GM12878 (cell line): Measurements from ENCODE around the gene SWSAP1. TPM values are rescaled to one million over a fixed set of nuclear protein-coding genes. Genes with fewer than 3 reads are reported as not detected.

Experiments
- ATAC-seq: fragments of 200-7000 bp; cut with Tn5 transposase; 3 replicates; pipeline ENCODE4 v1.9.1; 2020; ENCODE audit warnings: mild to moderate bottlenecking, moderate library complexity
- BruUV-seq: library from RNA; stranded (reverse); fragments of 400-500 nt; replicated peaks from 2 replicates; lab custom pipeline; 2021; lab: Mats Ljungman, UMichigan
- CTCF ChIA-PET: fragments of 300-600 bp; sonication (Branson Sonifier 250); formaldehyde crosslinking; extraction: SDS; loops from one replicate; lab custom pipeline; 2021; ENCODE audit warnings: inconsistent platforms; lab: Yijun Ruan, JAX
- POLR2A ChIA-PET: fragments of 350-600 bp; formaldehyde crosslinking; extraction: SDS; loops from one replicate; lab custom pipeline; 2021; ENCODE audit warnings: inconsistent platforms; lab: Charles Lee
- RAD21 ChIA-PET: fragments of 300-600 bp; sonication (Branson Sonifier 250); formaldehyde crosslinking; loops from one replicate; lab custom pipeline; 2023; ENCODE audit warnings: antibody characterized with exemption; ENCODE audit not compliant: unreplicated experiment; lab: Charles Lee
- SMC1A ChIA-PET: fragments of 300-600 bp; sonication (Branson Sonifier 250); formaldehyde crosslinking; loops from one replicate; lab custom pipeline; 2023; ENCODE audit not compliant: unreplicated experiment, uncharacterized antibody; lab: Charles Lee
- DNase-seq: peaks from one replicate; pipeline ENCODE4 v3.0.0-alpha.2; 2011; ENCODE audit warnings: low read depth, low spot score
- FAIRE-seq: peaks from 3 replicates; lab custom pipeline; 2011; peaks lifted over from hg19 to GRCh38; lab: Jason Lieb, UNC
- H2AFZ ChIP-seq: 2 replicates; pipeline ENCODE4 v1.6.0; 2011; ENCODE audit warnings: low read depth, low read length, control low read depth; ENCODE audit not compliant: control insufficient read depth
- H3K27ac ChIP-seq: 2 replicates; pipeline ENCODE4 v1.5.1; 2011; ENCODE audit warnings: control low read depth; ENCODE audit not compliant: control insufficient read depth, insufficient read depth
- H3K27me3 ChIP-seq, 2 experiments: replicated peaks in 1 of 2; 2 replicates each; pipeline versions ENCODE4 v1.6.0 to v1.6.1; 2011; ENCODE audit warnings: low read length in 1 of 2; ENCODE audit not compliant: control insufficient read depth in 2 of 2, insufficient read depth in 2 of 2
- H3K36me3 ChIP-seq, 2 experiments: 2 replicates each; pipeline ENCODE4 v1.5.1; 2011; ENCODE audit warnings: low read length in 1 of 2; ENCODE audit not compliant: control insufficient read depth in 2 of 2, insufficient read depth in 2 of 2
- H3K4me1 ChIP-seq: 2 replicates; pipeline ENCODE4 v1.6.1; 2011; ENCODE audit warnings: mild to moderate bottlenecking, low read length, moderate library complexity, mixed read lengths; ENCODE audit not compliant: control insufficient read depth, insufficient read depth
- H3K4me2 ChIP-seq: 2 replicates; pipeline ENCODE4 v1.6.0; 2011; ENCODE audit warnings: control low read depth; ENCODE audit not compliant: control insufficient read depth, insufficient read depth
- H3K4me3 ChIP-seq: fragments of 200-600 bp; sonication (generic); 2 replicates; pipeline ENCODE4 v1.5.1; 2016
- H3K79me2 ChIP-seq: 2 replicates; pipeline ENCODE4 v1.6.0; 2011; ENCODE audit warnings: low read length; ENCODE audit not compliant: control insufficient read depth, insufficient read depth
- H3K9ac ChIP-seq: 2 replicates; pipeline ENCODE4 v1.8.0; 2011; ENCODE audit warnings: low read length, control low read depth, mixed read lengths; ENCODE audit not compliant: control insufficient read depth, insufficient read depth
- H3K9me3 ChIP-seq: replicated peaks from 3 replicates; pipeline ENCODE4 v1.5.1; 2011; ENCODE audit warnings: mild to moderate bottlenecking, low read length; ENCODE audit not compliant: control insufficient read depth, insufficient read depth
- H4K20me1 ChIP-seq: 2 replicates; pipeline ENCODE4 v1.6.0; 2011; ENCODE audit not compliant: control insufficient read depth, insufficient read depth
- BCL3 ChIP-seq: IDR thresholded peaks from 2 replicates; pipeline ENCODE4 v1.6.1; 2011; ENCODE audit warnings: borderline replicate concordance, low read depth, mild to moderate bottlenecking, moderate library complexity, low read length; ENCODE audit not compliant: insufficient read depth, poor library complexity, severe bottlenecking
- CUX1 ChIP-seq: IDR thresholded peaks from 2 replicates; pipeline ENCODE4 v1.6.1; 2012; ENCODE audit warnings: improper control_type of control experiment, low read depth, low read length; ENCODE audit not compliant: insufficient replicate concordance
- WGBS: methylation state at CpG from one replicate; pipeline ENCODE4 v1.1.6; 2016; ENCODE audit warnings: low lambda C conversion rate; ENCODE audit not compliant: insufficient replicate concordance, insufficient coverage; ENCODE audit errors: missing lambda C conversion rate; 5-methylcytosine and 5-hydroxymethylcytosine counted together
- in situ Hi-C: fragments of 300-500 bp; cut with MboI; formaldehyde crosslinking; loops from 9 replicates; pipeline ENCODE4 v1.14.3; 2018; ENCODE audit warnings: mixed read lengths
- intact Hi-C: fragments of 100-400 bp; cut with micrococcal nuclease; formaldehyde crosslinking; loops from one replicate; pipeline ENCODE4 v1.14.2; 2022; ENCODE audit not compliant: unreplicated experiment
- polyA plus RNA-seq, 11 experiments: library from polyadenylated mRNA; depleted of rRNA in 4 of 11; unstranded in 6 of 11; stranded (reverse) in 5 of 11; fragments of >200 nt; fragmentation: Nextera tagmentation in 4 of 11; fragmentation: Illumina TruSeq in 1 of 11; extraction: Ambion mirVana in 4 of 11; extraction: Trizol in 1 of 11; gene quantifications; 1 replicate in 1 of 11; 2 replicates in 10 of 11; pipeline versions ENCODE4 v1.2.1 to v1.2.3, GENCODE V29; 2011 to 2016; ENCODE audit warnings: inconsistent platforms in 2 of 11, missing spikeins in 2 of 11, low read depth in 1 of 11
- total RNA-seq, 4 experiments: library from RNA; depleted of rRNA in 3 of 4; stranded (reverse); fragments of >200 nt in 3 of 4; fragmentation: Illumina TruSeq in 1 of 4; extraction: Trizol in 1 of 4; gene quantifications; 2 replicates each; pipeline versions ENCODE4 v1.2.1 to v1.2.3, GENCODE V29; 2013 to 2021

Gene SWSAP1
- total and polyA plus RNA-seq, 10 of the 15 experiments (the other 5 are each of a cell fraction or from before 2014, with no cell fraction given), result 0.18 to 6.5 (median 2.4) TPM

- BruUV-seq, result no TSS peak
- WGBS, result 67% methylated on average over 5 of the region's 5 CpGs
These were observed 9.5 kb upstream of the SWSAP1 start for GRCh38 chr19:11364935-11365334.

More at GRCh38 chr19:11364935-11365334, 9.5 kb upstream of the SWSAP1 start:
- no peak for FAIRE-seq
- no peak for TF ChIP-seq CUX1
- TF ChIP-seq BCL3, result peak; percentile 73
- Histone ChIP-seq H4K20me1 (no peaks in the 10 kb centered on the region), H3K4me2 (no peak overlapping the region), H3K27ac (no peak overlapping the region), H3K4me1 (no peaks in the 10 kb centered on the region), H3K27me3 (no peaks in the 10 kb centered on the region), H3K4me3 (no peak overlapping the region), H3K9me3 (no peaks in the 10 kb centered on the region), H3K36me3 (no peaks in the 10 kb centered on the region), H2AFZ (no peak overlapping the region), H3K79me2 (no peaks in the 10 kb centered on the region), H3K9ac (no peak overlapping the region)
- no peak for ATAC-seq
- in situ Hi-C loops (no loop called here), intact Hi-C loops (no loop called here)
- no peak for DNase-seq
- ChIA-PET CTCF (interaction anchor here (1.3 kb wide), 1 partner anchor 13 kb away, joined by 3 read pairs; no protein-coding TSS in a partner anchor), RAD21 (no interaction called here), POLR2A (no interaction called here), SMC1A (no interaction called here)
